IMR-90 (cell line): ENCODE results near the gene MEIS2. TPM values are rescaled to one million over a fixed set of nuclear protein-coding genes. Genes with fewer than 3 reads are reported as not detected.

Experiments
- ATAC-seq: fragments of 200-7000 bp; cut with Tn5 transposase; 2 replicates; pipeline ENCODE4 v1.9.1; 2020; ENCODE audit warnings: low read depth, mild to moderate bottlenecking, moderate library complexity
- BruUV-seq: library from RNA; stranded (reverse); fragments of 400-500 nt; replicated peaks from 2 replicates; lab custom pipeline; 2021; lab: Mats Ljungman, UMichigan
- CTCF ChIA-PET: fragments of 300-600 bp; formaldehyde crosslinking; extraction: SDS; loops from one replicate; lab custom pipeline; 2021; ENCODE audit warnings: antibody characterized with exemption; lab: Yijun Ruan, JAX
- POLR2A ChIA-PET: fragments of 300-600 bp; sonication (Branson Sonifier 250); formaldehyde crosslinking; loops from one replicate; lab custom pipeline; 2022; ENCODE audit warnings: antibody characterized with exemption; ENCODE audit not compliant: unreplicated experiment; lab: Charles Lee
- DNase-seq: peaks from one replicate; pipeline ENCODE4 v3.0.0; 2013
- H2AFZ ChIP-seq: replicated peaks from 2 replicates; pipeline ENCODE3; 2013; ENCODE audit warnings: low read length, mild to moderate bottlenecking; ENCODE audit not compliant: poor library complexity
- H2AK5ac ChIP-seq: 2 replicates; pipeline ENCODE4 v1.6.1; 2013; ENCODE audit warnings: low read depth, low read length, inconsistent platforms
- H2AK9ac ChIP-seq: replicated peaks from 2 replicates; pipeline ENCODE3; 2013; ENCODE audit warnings: mild to moderate bottlenecking, low read depth, low read length, moderate library complexity; ENCODE audit not compliant: poor library complexity
- H2BK120ac ChIP-seq: 2 replicates; pipeline ENCODE4 v1.6.1; 2013; ENCODE audit warnings: low read depth, low read length, inconsistent platforms
- H2BK15ac ChIP-seq: 3 replicates; pipeline ENCODE4 v1.6.1; 2013; ENCODE audit warnings: low read depth, low read length, inconsistent platforms
- H2BK20ac ChIP-seq: 2 replicates; pipeline ENCODE4 v1.6.1; 2013; ENCODE audit warnings: low read depth, mild to moderate bottlenecking, inconsistent platforms, low read length, moderate library complexity
- H2BK5ac ChIP-seq: 2 replicates; pipeline ENCODE4 v1.6.1; 2013; ENCODE audit warnings: mild to moderate bottlenecking, low read depth, low read length, inconsistent platforms; ENCODE audit not compliant: poor library complexity, severe bottlenecking
- H3K14ac ChIP-seq: replicated peaks from 2 replicates; pipeline ENCODE4 v1.6.1; 2013; ENCODE audit warnings: low read depth, low read length, inconsistent platforms
- H3K18ac ChIP-seq: 2 replicates; pipeline ENCODE4 v1.6.1; 2013; ENCODE audit warnings: low read depth, low read length, control low read depth
- H3K23ac ChIP-seq: 2 replicates; pipeline ENCODE4 v1.6.1; 2013; ENCODE audit warnings: low read depth, low read length, inconsistent platforms
- H3K27ac ChIP-seq: 2 replicates; pipeline ENCODE4 v1.5.1; 2013; ENCODE audit warnings: mild to moderate bottlenecking, control low read depth, low read length; ENCODE audit not compliant: insufficient read depth
- H3K27me3 ChIP-seq: 2 replicates; pipeline ENCODE4 v1.6.1; 2013; ENCODE audit warnings: low read length; ENCODE audit not compliant: control insufficient read depth, insufficient read depth
- H3K36me3 ChIP-seq: 2 replicates; pipeline ENCODE4 v1.6.1; 2013; ENCODE audit warnings: low read length, mixed read lengths; ENCODE audit not compliant: control insufficient read depth, insufficient read depth
- H3K4ac ChIP-seq: 2 replicates; pipeline ENCODE4 v1.6.1; 2013; ENCODE audit warnings: low read depth, low read length, inconsistent platforms
- H3K4me1 ChIP-seq: 2 replicates; pipeline ENCODE4 v1.6.1; 2013; ENCODE audit warnings: low read length, mixed read lengths; ENCODE audit not compliant: control insufficient read depth, insufficient read depth
- H3K4me2 ChIP-seq: 2 replicates; pipeline ENCODE4 v1.6.1; 2013; ENCODE audit warnings: low read depth, mild to moderate bottlenecking, control low read depth, low read length, moderate library complexity
- H3K4me3 ChIP-seq: 2 replicates; pipeline ENCODE4 v1.5.1; 2013; ENCODE audit warnings: low read depth, mild to moderate bottlenecking, control low read depth, low read length, moderate library complexity; ENCODE audit not compliant: insufficient read depth
- H3K56ac ChIP-seq: 2 replicates; pipeline ENCODE4 v1.6.1; 2013; ENCODE audit warnings: low read length, inconsistent platforms; ENCODE audit not compliant: insufficient read depth; ENCODE audit errors: extremely low read depth
- H3K79me1 ChIP-seq, 2 experiments: 2 replicates each; pipeline ENCODE4 v1.6.1; 2013; ENCODE audit warnings: low read length in 2 of 2, inconsistent platforms in 1 of 2, low read depth in 1 of 2
- H3K9ac ChIP-seq: 2 replicates; pipeline ENCODE4 v1.6.1; 2013; ENCODE audit warnings: low read depth, low read length, control low read depth
- H3K9me1 ChIP-seq: 2 replicates; pipeline ENCODE4 v1.6.1; 2013; ENCODE audit warnings: low read length, inconsistent platforms; ENCODE audit not compliant: insufficient read depth
- H3K9me3 ChIP-seq: 2 replicates; pipeline ENCODE4 v1.6.1; 2013; ENCODE audit warnings: low read length; ENCODE audit not compliant: control insufficient read depth, insufficient read depth
- H4K20me1 ChIP-seq: 2 replicates; pipeline ENCODE4 v1.6.1; 2013; ENCODE audit warnings: low read length, inconsistent platforms; ENCODE audit not compliant: insufficient read depth
- H4K5ac ChIP-seq: 2 replicates; pipeline ENCODE4 v1.6.1; 2013; ENCODE audit warnings: mild to moderate bottlenecking, low read depth, low read length, control low read depth
- H4K8ac ChIP-seq, 2 experiments: 2 replicates each; pipeline ENCODE4 v1.6.1; 2013; ENCODE audit warnings: low read depth in 2 of 2, low read length in 2 of 2, control low read depth in 1 of 2, inconsistent platforms in 1 of 2
- H4K91ac ChIP-seq: 2 replicates; pipeline ENCODE4 v1.6.1; 2013; ENCODE audit warnings: low read depth, low read length, inconsistent platforms; ENCODE audit not compliant: insufficient read depth
- BHLHE40 ChIP-seq: fragments of 150-350 bp; IDR thresholded peaks from 2 replicates; pipeline ENCODE4 v1.6.1; 2016; ENCODE audit warnings: mild to moderate bottlenecking, low read depth, low read length
- CEBPB ChIP-seq: IDR thresholded peaks from 2 replicates; pipeline ENCODE4 v1.6.1; 2012; ENCODE audit warnings: low read depth, low read length, improper control_type of control experiment
- CHD1 ChIP-seq: IDR thresholded peaks from 2 replicates; pipeline ENCODE4 v1.6.1; 2012; ENCODE audit warnings: low read depth, low read length, improper control_type of control experiment
- ELK1 ChIP-seq: fragments of 150-350 bp; IDR thresholded peaks from 2 replicates; pipeline ENCODE4 v1.6.1; 2016; ENCODE audit warnings: low read depth, mild to moderate bottlenecking, low read length, moderate library complexity, borderline replicate concordance
- MAFK ChIP-seq: IDR thresholded peaks from 2 replicates; pipeline ENCODE4 v1.6.1; 2012; ENCODE audit warnings: low read depth, low read length, improper control_type of control experiment
- MAZ ChIP-seq: IDR thresholded peaks from 2 replicates; pipeline ENCODE4 v1.6.1; 2012; ENCODE audit warnings: low read depth, mild to moderate bottlenecking, low read length, improper control_type of control experiment, moderate library complexity, borderline replicate concordance
- MXI1 ChIP-seq: IDR thresholded peaks from 2 replicates; pipeline ENCODE4 v1.6.1; 2012; ENCODE audit warnings: low read depth, mild to moderate bottlenecking, low read length, moderate library complexity, borderline replicate concordance
- NFE2L2 ChIP-seq: fragments of 150-350 bp; IDR thresholded peaks from 2 replicates; pipeline ENCODE4 v1.6.1; 2016; ENCODE audit warnings: low read depth, mild to moderate bottlenecking, low read length
- POLR2A ChIP-seq: IDR thresholded peaks from 2 replicates; pipeline ENCODE4 v1.6.1; 2012; ENCODE audit warnings: mild to moderate bottlenecking, low read depth, low read length
- RAD21 ChIP-seq: IDR thresholded peaks from 2 replicates; pipeline ENCODE4 v1.6.1; 2012; ENCODE audit warnings: low read length, improper control_type of control experiment
- RCOR1 ChIP-seq: IDR thresholded peaks from 2 replicates; pipeline ENCODE4 v1.6.1; 2012; ENCODE audit warnings: mild to moderate bottlenecking, low read length, improper control_type of control experiment; ENCODE audit not compliant: insufficient replicate concordance
- RFX5 ChIP-seq: IDR thresholded peaks from 2 replicates; pipeline ENCODE4 v1.8.0; 2012; ENCODE audit warnings: low read depth, mild to moderate bottlenecking, low read length, moderate library complexity
- SMC3 ChIP-seq: fragments of 150-350 bp; IDR thresholded peaks from 2 replicates; pipeline ENCODE4 v1.6.1; 2016; ENCODE audit warnings: low read depth, mild to moderate bottlenecking, antibody characterized with exemption, low read length, moderate library complexity
- USF2 ChIP-seq: fragments of 150-350 bp; IDR thresholded peaks from 2 replicates; pipeline ENCODE4 v1.6.1; 2017; ENCODE audit warnings: mild to moderate bottlenecking, antibody characterized with exemption, low read length, low read depth
- WGBS, 2 experiments: methylation state at CpG; one replicate each; pipeline versions ENCODE4 v1.1.5 to v1.1.7; 2013; ENCODE audit warnings: missing lambda C conversion rate in 2 of 2; ENCODE audit not compliant: insufficient read length in 1 of 2; ENCODE audit errors: extremely low coverage in 2 of 2; 5-methylcytosine and 5-hydroxymethylcytosine counted together
- dilution Hi-C: fragments of 300-500 bp; cut with HindIII; formaldehyde crosslinking; loops from one replicate; pipeline ENCODE4 v1.14.3; 2018; ENCODE audit warnings: low sequenced_read_pairs; ENCODE audit not compliant: unreplicated experiment
- in situ Hi-C: fragments of 300-500 bp; cut with MboI; formaldehyde crosslinking; loops from 3 replicates; pipeline ENCODE4 v1.14.3; 2019; ENCODE audit warnings: low sequenced_read_pairs, inconsistent platforms, mixed read lengths
- intact Hi-C: fragments of 100-400 bp; cut with micrococcal nuclease; formaldehyde crosslinking; loops from 2 replicates; pipeline ENCODE4 v1.10.0; 2022
- polyA plus RNA-seq, 3 experiments: library from polyadenylated mRNA; depleted of rRNA; stranded (reverse); fragments of >200 nt; gene quantifications; 2 replicates each; pipeline ENCODE4 v1.2.3, GENCODE V29; 2012; ENCODE audit warnings: low replicate concordance in 1 of 3
- total RNA-seq: library from RNA; depleted of rRNA; stranded (reverse); fragments of >200 nt; gene quantifications from 2 replicates; pipeline ENCODE4 v1.2.3, GENCODE V29; 2012
- TF ChIP-seq, protein P1 (sequence below): conservative IDR thresholded peaks from 2 replicates; pipeline ENCODE4 v1.5.1; 2012; ENCODE audit warnings: mild to moderate bottlenecking, low read depth, low read length, improper control_type of control experiment

The MEIS2 gene
- total and polyA plus RNA-seq, 2 of the 4 experiments (the other 2 are of a cell fraction) = 70.1 to 71.3 TPM

- Histone ChIP-seq H4K8ac (no peak overlapping the region), H3K9me3 (no peaks in the 10 kb centered on the region), H3K14ac (no peak overlapping the region), H3K36me3 (peaks cover 9% of the 10 kb centered on the region), H3K4me2 (no peak overlapping the region), H3K27me3 (no peaks in the 10 kb centered on the region), H3K4me3 (no peak overlapping the region), H2BK120ac (no peak overlapping the region), H2BK20ac (no peak overlapping the region), H3K9me1 (peaks cover 6% of the 10 kb centered on the region), H3K56ac (no peak overlapping the region), H4K5ac (no peak overlapping the region), H3K9ac (no peak overlapping the region), H2BK15ac (no peak overlapping the region), H3K27ac (no peak overlapping the region), H4K91ac (no peak overlapping the region), H2BK5ac (no peak overlapping the region), H3K4me1 (peaks cover 8% of the 10 kb centered on the region), H2AK5ac (no peak overlapping the region), H3K79me1 (peaks cover 27 to 52% of the 10 kb centered on the region in 2 experiments), H3K4ac (no peak overlapping the region), H2AK9ac (no peak overlapping the region), H2AFZ (no peak overlapping the region), H3K23ac (no peak overlapping the region), H3K18ac (no peak overlapping the region), H4K20me1 (peaks cover 6% of the 10 kb centered on the region; the same call in 1 of the 2 replicates)
- no peak for TF ChIP-seq MAZ
- TF ChIP-seq, protein P1, sequence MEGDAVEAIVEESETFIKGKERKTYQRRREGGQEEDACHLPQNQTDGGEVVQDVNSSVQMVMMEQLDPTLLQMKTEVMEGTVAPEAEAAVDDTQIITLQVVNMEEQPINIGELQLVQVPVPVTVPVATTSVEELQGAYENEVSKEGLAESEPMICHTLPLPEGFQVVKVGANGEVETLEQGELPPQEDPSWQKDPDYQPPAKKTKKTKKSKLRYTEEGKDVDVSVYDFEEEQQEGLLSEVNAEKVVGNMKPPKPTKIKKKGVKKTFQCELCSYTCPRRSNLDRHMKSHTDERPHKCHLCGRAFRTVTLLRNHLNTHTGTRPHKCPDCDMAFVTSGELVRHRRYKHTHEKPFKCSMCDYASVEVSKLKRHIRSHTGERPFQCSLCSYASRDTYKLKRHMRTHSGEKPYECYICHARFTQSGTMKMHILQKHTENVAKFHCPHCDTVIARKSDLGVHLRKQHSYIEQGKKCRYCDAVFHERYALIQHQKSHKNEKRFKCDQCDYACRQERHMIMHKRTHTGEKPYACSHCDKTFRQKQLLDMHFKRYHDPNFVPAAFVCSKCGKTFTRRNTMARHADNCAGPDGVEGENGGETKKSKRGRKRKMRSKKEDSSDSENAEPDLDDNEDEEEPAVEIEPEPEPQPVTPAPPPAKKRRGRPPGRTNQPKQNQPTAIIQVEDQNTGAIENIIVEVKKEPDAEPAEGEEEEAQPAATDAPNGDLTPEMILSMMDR = no peak
- TF ChIP-seq USF2 = no peak
- TF ChIP-seq POLR2A = no peak
- no peak for TF ChIP-seq MAFK
- TF ChIP-seq ELK1 = no peak
- TF ChIP-seq NFE2L2 = no peak
- TF ChIP-seq RCOR1 = no peak
- TF ChIP-seq SMC3 = no peak
- no peak for TF ChIP-seq BHLHE40
- no peak for TF ChIP-seq CEBPB
- no peak for TF ChIP-seq CHD1
- TF ChIP-seq MXI1 = no peak
- no peak for TF ChIP-seq RAD21
- TF ChIP-seq RFX5 = no peak
- POLR2A ChIA-PET = interaction anchor here (0.6 kb wide), 1 partner anchor 185 kb away, joined by 3 read pairs; no protein-coding TSS in a partner anchor
- ATAC-seq (no peak), DNase-seq (no peak)
- no TSS peak for BruUV-seq
- in situ Hi-C loops = no loop called here
- WGBS, 2 experiments = 80% methylated on average over 1 of the region's 11 CpGs; no CpG with 5 or more reads in 1 of the 2 experiments
- dilution Hi-C loops = no loop called here
- CTCF ChIA-PET = interaction anchor here (0.6 kb wide), 1 partner anchor 806 kb away, joined by 3 read pairs; no protein-coding TSS in a partner anchor
- intact Hi-C loops = no loop called here
These were observed 22.6 kb downstream of the MEIS2 start for GRCh38 chr15:37077623-37078351.
